Left ventricle myocardium superior (tissue), 1 donor: Measurements from ENCODE around the gene TSPAN10. TPM values are rescaled to one million over a fixed set of nuclear protein-coding genes. Genes with fewer than 3 reads are reported as not detected.
"Not testable (repeated sequence)": the region's sequence is repeated elsewhere in the genome, so short reads cannot be mapped to it uniquely, and the experiment has no call there.

Experiments
- ATAC-seq: fragments of 200-7000 bp; cut with Tn5 transposase; one replicate; pipeline ENCODE4 v1.9.1; 2020; ENCODE audit warnings: mild to moderate bottlenecking, moderate library complexity
- DNase-seq: peaks from one replicate; pipeline ENCODE4 v3.0.0-alpha.2; 2020
- intact Hi-C: fragments of 100-400 bp; cut with micrococcal nuclease; formaldehyde crosslinking; loops from one replicate; pipeline ENCODE4 v1.11.0; 2022
- long read RNA-seq: library from polyadenylated mRNA; unstranded; transcript quantifications from one replicate; pipeline ENCODE4 v2.0.0, GENCODE V29; 2021
- total RNA-seq: library from RNA; stranded (reverse); fragmentation: NEBNext Ultra II Directional; extraction: Animal tissue kit (Norgen Biotek cat#: 25700); gene quantifications from one replicate; pipeline ENCODE4 v1.2.1, GENCODE V29; 2021
- donor health status: DM: no; HTN: yes; CAD: no; lungs with severe emphysema.

Gene TSPAN10
- not detected for total RNA-seq
- long read RNA-seq = 0 reads

- peak; percentile 91 for ATAC-seq
- intact Hi-C loops = no loop called here
- DNase-seq = peak; percentile 93
These were observed at the start of gene TSPAN10, which contains the start of gene NPLOC4 for GRCh38 chr17:81636505-81637288. TSPAN10 (plus strand) TSS chr17:81637196; CDS start chr17:81642413, 5,217 bp downstream. NPLOC4 (minus strand) TSS chr17:81637112; CDS start chr17:81636930, 182 bp downstream.

GRCh38 chr17:81589612-81590011 lies 47.4 kb upstream of the TSPAN10 start:
- no peak for ATAC-seq
- intact Hi-C loops = no loop called here

GRCh38 chr17:81590121-81590520 lies 46.9 kb upstream of the TSPAN10 start:
- no peak for DNase-seq
- no peak for ATAC-seq
- intact Hi-C loops = no loop called here

More at GRCh38 chr17:81589612-81590011, 47.4 kb upstream of the TSPAN10 start:
- DNase-seq = no peak

- no peak for DNase-seq
- no peak for ATAC-seq
- intact Hi-C loops = no loop called here
These were observed 45.0 kb upstream of the TSPAN10 start for GRCh38 chr17:81591971-81592370.

GRCh38 chr17:81593105-81593871 lies 43.7 kb upstream of the TSPAN10 start:
- intact Hi-C loops = no loop called here
- DNase-seq (no peak), ATAC-seq (peak; percentile 80)

GRCh38 chr17:81599719-81600486 lies 37.1 kb upstream of the TSPAN10 start:
- DNase-seq (peak; percentile 80), ATAC-seq (peak; percentile 89)

GRCh38 chr17:81601525-81602120 lies 35.4 kb upstream of the TSPAN10 start:
- DNase-seq (no peak), ATAC-seq (peak; percentile 82)
- intact Hi-C loops = no loop called here

More at GRCh38 chr17:81599719-81600486, 37.1 kb upstream of the TSPAN10 start:
- intact Hi-C loops = no loop called here

- intact Hi-C loops = no loop called here
- ATAC-seq (no peak), DNase-seq (no peak)
These were observed 33.0 kb upstream of the TSPAN10 start for GRCh38 chr17:81603846-81604610.

- intact Hi-C loops = no loop called here
- ATAC-seq = no peak
These were observed 29.6 kb upstream of the TSPAN10 start for GRCh38 chr17:81607431-81607830.

GRCh38 chr17:81608082-81608481 lies 28.9 kb upstream of the TSPAN10 start:
- intact Hi-C loops = no loop called here

More at GRCh38 chr17:81607431-81607830, 29.6 kb upstream of the TSPAN10 start:
- no peak for DNase-seq

GRCh38 chr17:81608605-81609004 lies 28.4 kb upstream of the TSPAN10 start:
- intact Hi-C loops = no loop called here
- no peak for ATAC-seq

More at GRCh38 chr17:81608082-81608481, 28.9 kb upstream of the TSPAN10 start:
- ATAC-seq (no peak), DNase-seq (no peak)

GRCh38 chr17:81609541-81610311 lies 27.3 kb upstream of the TSPAN10 start:
- ATAC-seq (peak; percentile 54), DNase-seq (no peak)
- intact Hi-C loops = no loop called here

More at GRCh38 chr17:81608605-81609004, 28.4 kb upstream of the TSPAN10 start:
- no peak for DNase-seq

GRCh38 chr17:81612172-81612970 lies 24.6 kb upstream of the TSPAN10 start:
- peak; percentile 17 for ATAC-seq
- DNase-seq = peak; percentile 52
- intact Hi-C loops = no loop called here

- intact Hi-C loops = no loop called here
- ATAC-seq = no peak
- DNase-seq = no peak
These were observed 21.5 kb upstream of the TSPAN10 start for GRCh38 chr17:81615401-81615930.

- DNase-seq (no peak), ATAC-seq (no peak)
- intact Hi-C loops = no loop called here
These were observed 20.1 kb upstream of the TSPAN10 start for GRCh38 chr17:81616877-81617276.

- peak; percentile 19 for DNase-seq
- intact Hi-C loops, ATAC-seq: not testable (repeated sequence)
These were observed 18.7 kb upstream of the TSPAN10 start for GRCh38 chr17:81618307-81618706.
